HG02840 (cell line): ENCODE data around the gene ENTR1.

Source experiments
- ATAC-seq: cut with Tn5 transposase; IDR thresholded peaks from one replicate; pipeline ENCODE4 v1.9.1; 2021; ENCODE audit warnings: mild to moderate bottlenecking, moderate library complexity, moderate number of reproducible peaks; ENCODE audit not compliant: unreplicated experiment, low FRiP score

The ENTR1 gene

DNA sequence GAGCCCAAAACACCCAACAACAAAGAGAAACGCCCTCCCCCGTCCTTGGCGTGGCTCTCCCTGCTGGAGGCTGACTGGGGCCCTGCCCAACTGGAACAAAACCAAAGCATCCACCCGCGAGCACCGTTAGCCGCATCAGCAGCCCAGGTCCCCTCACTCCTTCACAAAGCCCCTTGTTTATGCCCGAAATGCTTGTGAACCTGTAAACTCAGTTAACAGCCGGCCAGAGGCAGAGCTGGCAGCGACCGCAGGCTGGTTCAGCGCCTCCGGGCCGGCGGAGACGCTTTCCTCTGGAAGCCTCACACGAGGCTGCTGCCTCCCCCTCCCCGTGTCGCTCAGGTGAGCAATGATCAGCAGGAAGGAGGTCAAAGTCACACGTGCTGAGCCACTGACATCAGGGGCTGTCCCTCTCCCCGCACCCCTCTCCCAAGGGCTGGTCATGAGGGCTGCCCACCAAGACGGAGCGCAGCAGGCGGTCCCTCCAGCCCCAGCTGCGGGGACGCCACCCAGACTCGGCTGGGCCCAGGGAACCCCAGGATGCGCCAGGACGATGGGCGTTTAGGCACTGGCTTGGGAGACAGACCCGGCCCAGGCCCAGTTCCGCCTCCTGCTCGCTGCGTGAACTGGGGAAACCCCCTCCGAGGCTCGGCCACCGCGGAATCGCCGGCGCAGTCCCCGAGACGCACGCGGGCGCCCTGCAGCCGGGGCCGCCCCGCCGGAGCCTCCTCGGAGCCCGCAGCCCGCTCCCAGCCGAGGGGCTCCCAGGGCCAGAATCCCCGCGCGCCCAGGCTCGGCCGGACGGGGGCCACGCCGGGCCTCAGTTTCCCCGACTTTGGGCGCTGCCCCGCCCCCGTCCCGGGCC is 11.0 kb downstream of the ENTR1 start:
- no peak for ATAC-seq

DNA sequence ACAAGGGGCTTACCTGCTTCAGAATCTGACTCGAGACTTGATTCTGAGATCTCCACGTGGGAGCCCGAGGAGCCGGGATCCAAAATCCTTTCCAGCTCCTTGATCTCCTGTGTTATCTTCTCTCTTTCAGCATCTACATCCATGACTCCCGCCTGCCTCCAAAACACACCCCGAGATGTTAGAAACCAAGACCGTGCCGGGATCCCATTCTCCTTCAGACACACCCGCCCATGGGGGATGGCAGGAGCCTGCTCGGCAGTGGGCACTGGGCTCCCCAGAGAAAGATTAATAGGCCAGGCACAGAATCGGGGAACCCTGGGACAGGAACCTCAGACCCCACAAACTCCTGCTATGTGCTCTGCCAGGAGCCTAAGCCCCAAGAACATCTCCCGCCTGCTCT is 12.1 kb downstream of the ENTR1 start:
- ATAC-seq: no peak

DNA sequence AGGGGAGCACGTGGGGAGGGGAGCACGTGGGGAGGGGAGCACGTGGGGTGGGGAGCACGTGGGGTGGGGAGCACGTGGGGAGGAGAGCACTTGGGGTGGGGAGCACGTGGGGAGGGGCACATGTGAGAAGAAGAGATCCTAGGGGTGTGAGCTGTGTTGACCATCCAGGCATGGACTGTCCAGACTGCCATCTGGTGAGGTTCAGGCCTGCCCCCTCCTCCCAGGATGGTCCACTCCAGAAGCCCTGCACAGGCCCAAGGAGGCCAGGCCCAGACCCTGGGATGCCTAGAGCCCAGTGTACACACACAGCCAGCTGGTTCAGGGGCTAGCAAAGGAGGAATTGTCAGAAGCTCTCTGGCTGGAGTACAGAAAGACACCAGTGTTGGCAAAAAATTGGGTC is 12.8 kb downstream of the ENTR1 start:
- no peak for ATAC-seq

DNA sequence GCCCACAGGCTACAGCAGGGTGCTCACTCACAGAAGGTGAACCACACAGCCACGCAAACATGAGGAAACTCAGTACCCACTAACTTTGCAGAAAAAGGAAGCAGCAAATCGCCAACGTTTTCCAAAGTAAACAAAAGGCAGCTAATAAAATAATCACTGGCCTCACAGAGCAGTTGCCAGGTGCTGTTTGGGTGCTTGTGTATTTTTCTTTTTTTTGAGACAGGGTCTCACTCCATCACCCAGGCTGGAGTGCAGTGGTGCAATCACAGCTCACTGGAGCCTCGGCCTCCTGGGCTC is 14.2 kb downstream of the ENTR1 start:
- ATAC-seq: no peak

DNA sequence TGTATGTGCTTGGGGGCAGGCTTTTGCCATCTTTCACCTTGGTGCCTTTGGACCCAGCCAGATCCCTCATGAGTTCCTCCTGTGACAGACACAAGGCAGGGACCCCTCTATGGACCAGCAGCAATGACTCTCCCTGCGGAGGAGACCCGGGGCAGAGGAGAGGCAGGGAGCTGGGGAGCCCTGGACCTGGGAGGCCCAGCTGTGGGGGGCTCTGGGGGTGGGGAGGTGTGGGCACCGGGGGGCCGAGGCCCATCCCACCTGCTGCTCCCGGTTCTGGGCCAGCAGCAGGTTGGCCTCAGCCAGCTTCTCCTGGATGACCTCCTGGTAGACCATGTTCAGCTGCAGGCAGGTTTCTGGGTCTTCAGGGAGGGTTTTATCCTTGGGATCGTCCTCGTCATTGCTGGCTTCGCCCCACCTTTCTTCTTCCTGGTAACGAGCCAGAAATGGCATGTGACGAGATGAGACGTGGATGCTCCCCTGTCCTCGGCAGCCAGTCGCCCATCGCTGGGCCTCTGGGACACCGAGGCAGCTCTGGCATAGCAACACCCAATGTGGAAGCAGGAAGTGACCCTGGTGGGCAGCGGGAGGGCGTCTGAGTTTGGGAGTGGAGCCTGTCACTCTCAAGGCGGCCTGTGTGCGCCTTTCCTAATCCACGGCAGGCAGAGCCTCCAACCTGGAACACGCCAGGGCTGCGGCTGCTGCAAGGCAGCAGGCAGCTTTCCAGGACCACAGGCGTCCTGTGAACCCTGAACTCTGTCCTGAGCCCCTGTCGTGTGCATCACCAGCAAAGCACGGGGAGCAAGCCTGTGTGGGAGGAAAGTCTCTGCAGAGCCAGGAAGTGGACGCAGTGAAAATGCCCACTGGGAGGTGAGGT is 14.8 kb downstream of the ENTR1 start:
- no peak for ATAC-seq

DNA sequence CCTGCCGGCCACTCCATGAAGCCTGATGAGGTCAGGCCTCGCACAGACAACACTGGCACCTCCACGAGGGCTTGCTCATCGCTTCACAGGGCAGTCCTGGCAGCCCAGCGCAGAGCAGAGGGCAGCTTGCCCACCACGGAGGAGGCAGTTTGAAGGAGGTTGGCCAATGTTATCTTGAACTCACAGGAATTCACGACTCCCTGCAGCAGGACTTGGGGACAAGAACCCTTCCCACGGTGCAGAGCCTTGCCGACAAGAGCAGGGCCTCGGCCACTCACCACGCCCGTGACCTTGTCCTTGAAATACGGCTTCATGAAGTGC is 15.4 kb downstream of the ENTR1 start:
- ATAC-seq: no peak

DNA sequence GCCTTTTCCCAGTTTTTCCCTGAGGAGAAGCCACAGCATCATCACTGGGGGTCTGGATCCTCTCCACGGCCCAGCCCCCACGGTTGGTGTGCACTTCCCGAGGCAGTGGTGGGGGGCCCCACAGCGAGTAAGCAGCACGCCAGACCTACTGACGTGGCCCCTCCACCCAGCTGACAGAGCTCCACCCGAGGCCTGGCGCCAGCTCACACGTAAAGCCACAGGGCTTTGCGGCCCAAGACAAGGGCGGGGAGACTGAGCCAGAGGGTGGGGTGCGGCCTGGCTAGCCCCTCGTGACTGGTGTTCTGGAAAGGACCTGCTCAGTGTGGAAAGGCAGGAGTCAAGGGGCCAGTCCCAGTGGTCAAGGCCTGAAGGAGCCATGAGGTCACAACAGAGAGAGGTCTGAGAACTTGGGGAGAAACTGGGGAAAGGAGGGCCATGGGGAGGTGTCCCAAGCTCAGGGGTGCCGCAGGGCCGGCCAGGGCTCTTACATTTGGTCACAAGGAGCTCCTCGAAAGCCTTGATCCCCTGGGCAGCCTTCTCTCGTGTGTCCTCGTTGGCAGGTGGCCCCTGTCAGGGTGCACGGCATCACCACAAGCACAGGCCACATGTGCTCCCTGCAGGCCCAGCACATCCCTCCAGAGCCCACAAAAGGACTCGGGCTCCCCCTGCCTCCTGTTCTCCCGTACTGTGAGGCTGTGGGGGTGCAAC is 15.9 kb downstream of the ENTR1 start:
- no peak for ATAC-seq

DNA sequence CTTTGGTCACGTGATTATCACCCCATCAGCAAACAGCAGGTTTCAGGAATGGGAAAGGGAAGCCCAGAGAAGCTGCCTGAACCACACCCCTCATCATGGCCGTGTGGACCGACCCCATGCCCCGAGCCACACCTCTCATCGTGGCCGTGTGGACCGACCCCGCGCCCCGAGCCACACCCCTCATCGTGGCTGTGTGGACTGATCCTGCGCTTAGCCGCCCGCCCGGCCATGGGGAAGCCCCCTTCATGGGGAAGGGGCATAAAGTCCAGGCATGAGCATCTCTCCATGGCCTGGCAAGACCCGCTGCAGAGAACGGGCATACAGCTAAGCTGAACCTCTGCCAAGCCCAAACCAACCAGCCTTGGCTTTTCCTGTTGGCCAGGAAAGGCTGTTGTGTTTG is 16.9 kb downstream of the ENTR1 start:
- no peak for ATAC-seq

DNA sequence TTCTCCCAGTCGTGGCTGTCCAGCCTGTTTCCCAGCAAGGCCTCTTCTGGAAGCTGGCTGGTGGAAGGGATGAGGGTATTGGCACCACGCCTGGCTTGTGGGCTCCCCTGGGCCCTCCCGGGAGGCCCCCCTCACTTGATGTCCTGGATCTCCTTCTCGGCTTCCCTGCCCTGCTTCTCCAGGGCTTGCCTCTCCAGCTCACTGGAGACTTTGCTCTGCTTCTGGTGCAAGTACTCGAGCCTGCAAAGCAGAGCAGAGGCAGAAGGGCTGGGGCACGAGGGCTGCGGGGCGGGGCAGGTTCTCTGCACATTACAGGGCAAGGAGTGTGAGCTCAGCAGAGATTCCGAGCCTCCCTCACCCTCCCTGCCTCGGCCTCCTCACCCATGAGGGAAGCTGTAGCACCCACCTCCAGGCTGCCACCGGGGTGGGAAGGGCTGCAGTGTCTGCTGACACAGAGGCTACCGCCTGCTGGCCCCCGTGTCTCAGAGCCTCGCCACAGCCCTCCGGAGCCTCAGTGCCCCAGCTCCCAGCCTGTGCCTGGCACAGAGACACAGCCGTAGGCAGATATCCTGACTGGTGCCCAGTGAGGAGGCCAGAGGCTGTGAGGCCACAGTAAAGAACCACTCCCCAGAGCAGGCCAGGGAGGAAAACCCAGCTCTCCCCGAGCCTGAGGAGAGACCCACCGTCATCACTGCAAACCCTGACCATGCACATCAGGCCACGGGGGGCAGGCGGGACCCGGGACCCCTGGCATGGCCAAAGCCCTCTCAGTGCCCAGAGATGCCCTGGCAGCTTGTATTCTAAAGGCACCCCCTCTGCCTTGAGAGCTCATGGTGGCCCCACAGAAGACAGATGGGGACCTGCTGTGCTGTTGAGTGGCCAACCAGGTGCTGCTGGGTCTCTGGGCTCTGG is 17.6 kb downstream of the ENTR1 start:
- ATAC-seq: no peak

DNA sequence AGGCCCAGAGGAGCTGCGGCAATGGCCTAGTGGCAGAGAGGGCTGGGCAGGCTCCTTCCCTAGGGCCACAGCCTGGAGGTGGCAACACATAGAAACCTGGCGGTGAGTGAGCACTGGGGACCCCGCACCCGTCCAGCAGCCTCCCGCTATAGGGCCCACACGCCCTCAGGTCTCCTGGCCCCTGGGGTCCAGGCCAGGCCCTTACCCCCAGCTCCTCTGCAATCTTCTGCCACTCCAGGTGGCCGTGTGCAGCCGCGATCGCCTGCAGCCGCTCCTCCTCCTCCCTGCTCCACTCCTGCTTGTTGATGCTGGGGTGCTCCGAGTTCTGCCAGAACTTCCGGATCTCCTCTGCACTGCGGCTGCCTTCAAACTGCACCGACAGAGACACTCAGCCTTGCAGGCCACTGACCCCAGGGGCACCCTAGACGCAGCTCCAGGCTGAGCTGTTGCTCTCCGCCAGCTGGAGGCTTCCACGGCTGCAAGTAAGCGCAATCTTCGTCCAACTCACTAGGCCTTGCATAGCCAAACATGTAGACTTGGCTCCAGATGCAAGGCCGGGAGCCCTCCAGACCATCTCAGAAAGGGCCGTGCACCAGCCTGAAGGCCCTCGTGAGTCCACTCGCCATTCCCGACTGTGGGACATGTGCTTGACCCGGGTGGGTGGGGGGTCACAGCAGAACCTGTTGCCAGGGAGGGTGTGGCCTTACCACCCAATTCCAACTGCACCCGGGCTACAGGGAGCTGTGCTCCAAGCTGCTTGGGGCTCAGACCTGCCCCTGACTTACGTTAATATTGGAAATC is 18.5 kb downstream of the ENTR1 start:
- ATAC-seq: no peak

DNA sequence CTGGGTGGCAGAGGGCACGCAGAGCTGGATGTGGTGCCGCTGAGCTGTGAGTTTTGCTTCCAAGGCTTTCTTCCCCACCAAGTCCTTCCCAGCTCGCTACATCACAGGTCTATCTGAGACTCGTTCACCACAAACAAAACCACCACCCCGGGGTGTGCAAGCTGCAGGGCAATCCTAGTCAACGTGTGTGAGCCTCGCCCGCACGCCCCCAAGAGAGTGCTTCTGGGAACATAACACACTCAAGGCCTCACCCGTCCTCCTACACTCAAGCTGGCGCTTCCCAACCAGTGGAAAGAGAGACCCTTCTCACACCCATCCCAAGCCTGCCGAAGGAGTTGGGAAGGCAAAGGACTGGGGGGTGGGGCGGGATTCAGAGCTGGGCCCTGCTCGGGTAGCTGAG is 21.0 kb downstream of the ENTR1 start:
- no peak for ATAC-seq

DNA sequence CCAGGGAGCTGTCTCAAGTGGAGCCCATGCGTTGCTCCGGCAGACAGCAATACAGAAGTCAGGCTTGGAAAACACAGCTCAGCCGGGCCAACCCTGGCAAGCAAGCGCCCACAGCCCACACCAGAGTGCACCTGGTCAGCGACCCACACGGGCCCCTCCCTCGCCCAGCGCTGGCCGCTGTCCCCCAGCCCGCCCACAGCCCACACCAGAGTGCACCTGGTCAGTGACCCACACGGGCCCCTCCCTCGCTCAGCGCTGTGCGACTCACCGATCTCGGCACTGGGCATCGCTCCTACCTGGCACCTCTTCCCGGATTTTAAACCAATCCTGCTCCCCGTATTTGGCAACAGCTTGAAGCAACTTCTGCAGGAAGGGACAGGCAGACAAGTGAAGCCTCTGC is 23.2 kb downstream of the ENTR1 start:
- ATAC-seq: no peak

DNA sequence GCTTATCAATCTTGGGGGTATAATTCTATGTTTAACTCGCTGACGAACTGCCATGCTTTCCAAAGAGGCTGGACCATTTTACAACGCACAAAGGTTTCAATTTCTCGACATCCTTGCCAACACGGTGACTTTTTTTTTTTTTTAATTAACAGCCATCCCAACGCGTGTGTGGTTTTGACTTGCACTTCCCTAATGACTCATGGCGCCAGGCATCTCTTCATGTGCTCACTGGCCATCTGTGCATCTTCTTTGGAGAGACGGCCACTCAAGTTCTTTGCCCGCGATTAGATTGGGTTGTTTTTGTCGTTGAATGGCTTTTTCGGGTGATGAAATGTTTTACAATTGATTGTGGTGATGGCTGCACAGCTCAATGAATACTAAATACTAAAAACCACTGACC is 24.4 kb downstream of the ENTR1 start:
- no peak for ATAC-seq

DNA sequence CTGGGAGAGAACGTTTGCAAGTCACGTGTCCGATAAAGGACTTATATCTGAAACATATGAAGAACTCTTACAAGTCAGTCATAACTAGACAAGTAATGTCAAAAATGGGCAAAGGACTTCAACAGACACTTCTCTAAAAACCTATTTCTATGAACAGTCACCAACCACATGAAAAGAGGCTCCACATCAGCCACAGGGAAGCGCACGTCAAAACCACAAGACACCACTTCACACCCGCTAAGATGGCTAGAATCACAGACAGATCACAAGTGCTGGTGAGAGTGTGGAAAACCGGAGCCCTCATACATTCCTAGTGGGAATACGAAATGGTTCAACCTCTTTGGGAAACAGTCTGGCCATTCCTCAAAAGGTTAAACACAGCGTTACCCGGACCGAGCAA is 25.4 kb downstream of the ENTR1 start:
- ATAC-seq: no peak

DNA sequence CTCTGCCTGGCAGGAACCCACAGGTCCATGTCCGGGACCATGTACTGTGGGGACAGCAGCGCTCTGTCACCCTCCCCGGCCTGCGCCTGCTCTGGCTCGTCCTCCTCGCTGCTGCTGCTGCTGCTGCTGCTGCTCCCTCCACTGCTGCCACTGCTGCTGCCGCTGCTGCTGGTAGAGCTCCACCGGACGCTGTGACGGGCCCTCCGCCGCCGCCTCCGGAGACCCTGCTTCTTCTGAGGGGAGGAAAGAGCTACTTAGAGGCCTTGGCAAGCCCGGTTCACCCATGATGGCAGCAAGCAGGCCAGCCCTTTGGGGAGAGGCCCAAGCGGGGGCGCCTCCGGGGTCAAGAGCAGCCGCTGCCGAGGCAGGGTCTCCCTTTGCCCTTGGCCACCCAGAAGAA is 27.0 kb downstream of the ENTR1 start:
- no peak for ATAC-seq

DNA sequence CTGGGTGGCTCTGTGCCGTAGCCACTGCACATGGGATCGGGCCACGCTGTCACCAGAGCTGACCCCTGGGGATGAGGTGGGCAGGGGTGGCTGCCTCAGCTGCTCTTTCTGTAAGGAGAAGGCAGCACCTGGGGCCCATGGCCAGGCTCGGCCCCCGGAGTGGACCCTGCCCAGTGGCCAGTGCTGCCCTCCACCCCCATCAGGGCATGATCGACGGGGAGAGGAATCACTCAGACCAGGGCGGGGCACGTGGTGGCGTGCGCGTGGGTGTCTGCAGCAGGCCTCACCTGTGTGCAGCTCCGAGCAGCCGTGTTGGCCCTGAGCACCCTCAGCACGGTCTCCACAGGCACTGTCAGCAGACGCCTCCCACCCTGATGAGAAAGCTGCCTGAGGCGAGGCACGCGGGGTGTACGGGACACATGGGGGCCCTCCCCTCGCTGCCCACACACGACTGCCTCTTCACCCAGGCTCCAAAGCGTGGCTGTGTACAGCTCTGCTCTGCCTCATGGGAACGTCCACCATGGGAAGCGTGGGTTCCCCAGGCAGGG is 28.4 kb downstream of the ENTR1 start:
- ATAC-seq: no peak

DNA sequence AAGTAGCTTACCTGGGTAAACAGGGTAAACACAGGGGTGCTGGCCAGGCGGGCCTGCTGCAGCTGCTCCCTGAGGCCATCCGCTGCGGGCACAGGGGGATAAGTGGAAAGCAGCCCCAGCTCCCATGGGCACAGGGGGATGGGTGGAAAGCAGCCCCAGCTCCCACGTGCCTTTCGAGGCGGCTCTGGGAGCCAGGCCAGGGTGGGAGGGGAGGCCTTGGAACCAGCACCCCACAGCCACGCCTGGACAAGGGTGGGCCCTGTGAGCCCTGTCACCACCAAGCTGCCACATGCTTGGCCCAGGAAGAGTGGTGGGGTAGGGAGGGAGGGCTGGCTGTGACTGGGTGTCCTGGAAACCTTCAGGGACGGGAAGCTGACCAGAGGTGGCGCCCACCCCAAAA is 29.1 kb downstream of the ENTR1 start:
- no peak for ATAC-seq

DNA sequence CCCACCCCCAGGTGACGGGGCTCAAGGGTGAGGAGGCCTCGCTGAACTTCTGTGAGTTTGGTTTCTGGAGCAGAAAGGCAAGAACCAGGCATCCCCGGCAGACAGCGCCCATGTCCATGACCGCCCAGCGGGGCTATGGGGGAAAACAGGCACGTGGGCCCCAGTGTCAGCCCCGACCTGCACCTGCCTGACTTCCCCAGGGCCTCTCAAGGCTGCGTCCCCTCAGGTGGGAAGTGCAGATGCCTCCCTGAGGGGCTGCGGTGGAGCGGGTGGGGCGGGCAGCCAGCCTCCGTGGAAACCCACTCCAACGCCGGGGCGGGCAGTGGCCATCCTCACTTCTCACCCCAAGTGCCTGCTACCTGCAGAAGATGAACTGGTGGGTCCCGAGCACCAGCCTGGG is 30.0 kb downstream of the ENTR1 start:
- ATAC-seq: no peak

DNA sequence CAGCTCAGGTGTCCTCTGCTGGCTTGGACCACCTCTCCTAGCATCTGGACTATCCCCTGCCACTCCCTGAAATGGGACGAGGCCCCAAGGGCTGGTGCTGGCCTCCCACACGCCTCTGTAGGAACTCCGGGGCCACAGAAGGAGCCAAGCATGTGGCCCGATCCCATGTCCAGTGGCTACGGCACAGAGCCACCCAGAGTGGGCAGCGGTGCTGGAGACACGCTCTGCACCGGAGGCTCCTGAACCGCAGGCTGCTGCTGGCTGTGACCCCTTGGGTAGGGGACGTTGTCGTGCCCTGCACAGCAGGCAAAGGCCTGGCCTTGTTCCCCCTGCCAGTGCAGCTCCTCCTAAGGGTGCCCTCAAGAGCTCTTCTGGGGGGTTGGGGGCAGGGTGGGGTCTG is 30.5 kb downstream of the ENTR1 start:
- ATAC-seq: no peak
